Measurements from ENCODE around the gene DYNLT4.
"Not testable (repeated sequence)": the region's sequence is repeated elsewhere in the genome, so short reads cannot be mapped to it uniquely, and the experiment has no call there.

DYNLT4 gene

GRCh38 chr1:44808063-44808937, 1.1 kb upstream of the DYNLT4 start, which contains the start of gene BTBD19:
Gene BTBD19, plus strand, starts transcription at chr1:44808523. Its CDS starts 298 bp downstream, at chr1:44808821.
- no peak for FAIRE-seq

- FAIRE-seq = peak; percentile 79
Observed at GRCh38 chr1:44807364-44808062, 362 bp upstream of the DYNLT4 start.

GRCh38 chr1:44806025-44806703, 987 bp downstream of the DYNLT4 start:
- no peak for FAIRE-seq

- FAIRE-seq = no peak
Observed at GRCh38 chr1:44805311-44806024, 1.7 kb downstream of the DYNLT4 start.

GRCh38 chr1:44803312-44804095, 3.6 kb downstream of the DYNLT4 start:
- no peak for FAIRE-seq

GRCh38 chr1:44803062-44803311, 4.2 kb downstream of the DYNLT4 start:
- no peak for FAIRE-seq

GRCh38 chr1:44802306-44803061, 4.7 kb downstream of the DYNLT4 start:
- FAIRE-seq = no peak

GRCh38 chr1:44801491-44802305, 5.5 kb downstream of the DYNLT4 start:
- no peak for FAIRE-seq

- FAIRE-seq = peak; percentile 68
Observed at GRCh38 chr1:44799770-44800584, 7.2 kb downstream of the DYNLT4 start, which contains the start of gene PLK3. Gene PLK3, plus strand, starts transcription at chr1:44800377. Its CDS starts 87 bp downstream, at chr1:44800464.

- no peak for FAIRE-seq
Observed at GRCh38 chr1:44798481-44799365, 8.4 kb downstream of the DYNLT4 start.

- FAIRE-seq = not testable (repeated sequence)
Observed at GRCh38 chr1:44797886-44798285, 9.3 kb downstream of the DYNLT4 start.

- FAIRE-seq = no peak
Observed at GRCh38 chr1:44792736-44793502, 14.2 kb downstream of the DYNLT4 start.

GRCh38 chr1:44790968-44791801, 16.0 kb downstream of the DYNLT4 start:
- FAIRE-seq = no peak

GRCh38 chr1:44788120-44788860, 18.9 kb downstream of the DYNLT4 start, which contains the start of gene BEST4:
Gene BEST4, minus strand, starts transcription at chr1:44788170. Its CDS starts 465 bp downstream, at chr1:44787705.
- no peak for FAIRE-seq

GRCh38 chr1:44787506-44787905, 19.6 kb downstream of the DYNLT4 start:
- FAIRE-seq = no peak
